Measurements from ENCODE around the gene ZNF385B.
"Not testable (repeated sequence)": the region's sequence is repeated elsewhere in the genome, so short reads cannot be mapped to it uniquely, and the experiment has no call there.

The ZNF385B gene

GRCh38 chr2:179467960-179468359, 393.5 kb downstream of the ZNF385B start:
- DNase-seq: no peak

GRCh38 chr2:179467111-179467510, 394.3 kb downstream of the ZNF385B start:
- DNase-seq: no peak

- DNase-seq: no peak
Observed at GRCh38 chr2:179461420-179461819, 400.0 kb downstream of the ZNF385B start.

- no peak for DNase-seq
Observed at GRCh38 chr2:179460181-179460929, 401.1 kb downstream of the ZNF385B start.

- DNase-seq: not testable (repeated sequence)
Observed at GRCh38 chr2:179458113-179458512, 403.3 kb downstream of the ZNF385B start.

GRCh38 chr2:179455824-179456223, 405.6 kb downstream of the ZNF385B start:
- no peak for DNase-seq

- DNase-seq: no peak
Observed at GRCh38 chr2:179455172-179455524, 406.3 kb downstream of the ZNF385B start.

GRCh38 chr2:179454443-179455171, 406.8 kb downstream of the ZNF385B start:
- DNase-seq: no peak

GRCh38 chr2:179449010-179449409, 412.4 kb downstream of the ZNF385B start:
- no peak for DNase-seq

GRCh38 chr2:179447839-179448447, 413.5 kb downstream of the ZNF385B start:
- DNase-seq: no peak

GRCh38 chr2:179447421-179447820, 414.0 kb downstream of the ZNF385B start:
- no peak for DNase-seq

GRCh38 chr2:179446476-179447141, 414.8 kb downstream of the ZNF385B start:
- no peak for DNase-seq

- no peak for DNase-seq
Observed at GRCh38 chr2:179444056-179444455, 417.4 kb downstream of the ZNF385B start.

GRCh38 chr2:179443180-179443579, 418.2 kb downstream of the ZNF385B start:
- DNase-seq: no peak

GRCh38 chr2:179442206-179442605, 419.2 kb downstream of the ZNF385B start:
- DNase-seq: no peak

- no peak for DNase-seq
Observed at GRCh38 chr2:179441551-179441950, 419.9 kb downstream of the ZNF385B start.

- DNase-seq: no peak
Observed at GRCh38 chr2:179440642-179441251, 420.7 kb downstream of the ZNF385B start.

- no peak for DNase-seq
Observed at GRCh38 chr2:179438654-179439053, 422.8 kb downstream of the ZNF385B start.

- DNase-seq: no peak
Observed at GRCh38 chr2:179437430-179437829, 424.0 kb downstream of the ZNF385B start.

- no peak for DNase-seq
Observed at GRCh38 chr2:179435566-179435965, 425.8 kb downstream of the ZNF385B start.

GRCh38 chr2:179435000-179435399, 426.4 kb downstream of the ZNF385B start:
- DNase-seq: no peak

- no peak for DNase-seq
Observed at GRCh38 chr2:179434357-179434756, 427.1 kb downstream of the ZNF385B start.

GRCh38 chr2:179432751-179433150, 428.7 kb downstream of the ZNF385B start:
- no peak for DNase-seq

Measured in cortex of kidney (tissue), 1 donor.